ENCODE measurements around the gene COL25A1.

The COL25A1 gene

DNA sequence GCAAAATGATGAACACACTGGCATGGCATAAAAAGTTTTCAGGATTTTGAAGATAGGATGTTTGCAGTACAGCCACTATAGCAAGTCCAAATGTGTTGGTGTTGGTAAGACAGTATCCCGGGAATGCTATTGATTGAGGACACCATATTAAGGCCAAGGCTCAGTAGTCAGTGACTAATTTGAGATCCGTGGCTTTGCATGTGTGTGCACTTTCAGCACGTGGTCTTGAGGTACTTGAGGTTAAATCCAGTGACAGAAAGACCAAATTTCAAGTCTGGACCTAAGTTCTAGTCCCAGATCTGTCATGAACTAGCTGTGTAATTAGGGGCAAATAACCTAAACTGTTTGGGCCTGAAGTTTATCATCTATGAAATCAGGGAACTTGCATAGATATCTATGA, 463.1 kb downstream of the COL25A1 start:
- DNase-seq, result no peak

DNA sequence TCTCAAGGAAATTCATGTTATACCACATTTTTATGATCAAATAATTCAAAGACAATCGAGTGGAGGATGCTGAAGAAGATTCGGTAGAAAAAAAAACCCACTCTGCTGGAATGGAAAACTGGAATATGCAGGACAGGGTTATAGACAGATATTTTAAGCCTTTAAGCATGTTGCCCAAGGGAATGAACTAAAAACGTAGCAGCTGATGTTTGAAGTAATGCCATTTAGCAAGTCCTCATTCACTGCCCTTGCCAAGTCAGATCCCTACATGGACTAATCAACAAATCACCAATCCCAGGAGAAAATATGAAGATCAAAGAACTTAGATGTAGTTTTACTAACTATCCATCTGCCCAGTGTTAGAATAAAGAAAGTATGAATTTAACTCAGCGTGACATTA, 464.0 kb downstream of the COL25A1 start:
- no peak for DNase-seq

DNA sequence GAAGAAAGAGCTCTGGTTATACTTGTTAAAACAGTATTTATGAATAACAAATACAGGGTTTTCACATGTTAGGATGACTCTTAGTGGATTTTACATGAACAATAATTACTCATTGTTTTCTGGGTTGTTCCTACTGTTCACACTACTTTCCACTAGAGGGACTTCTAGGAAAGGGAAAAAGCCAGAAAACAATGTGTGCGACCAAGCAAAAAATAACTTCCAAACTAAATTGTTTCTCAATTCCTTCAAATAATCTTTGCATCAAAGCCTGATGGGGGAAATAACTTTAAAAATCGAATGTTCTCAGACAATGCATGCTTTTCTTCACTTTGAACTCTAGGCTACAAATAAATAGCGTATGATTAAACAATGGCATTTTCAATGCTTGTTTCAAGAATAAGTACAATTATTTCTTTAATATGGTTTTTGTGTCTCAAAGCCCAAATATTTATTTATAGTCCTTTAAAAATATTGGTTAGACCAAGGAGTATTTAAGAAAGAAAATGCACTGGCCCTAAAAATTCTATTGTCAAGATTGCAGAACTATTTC, 467.5 kb downstream of the COL25A1 start:
- DNase-seq, result peak in 1 of 2 experiments; percentile 17

DNA sequence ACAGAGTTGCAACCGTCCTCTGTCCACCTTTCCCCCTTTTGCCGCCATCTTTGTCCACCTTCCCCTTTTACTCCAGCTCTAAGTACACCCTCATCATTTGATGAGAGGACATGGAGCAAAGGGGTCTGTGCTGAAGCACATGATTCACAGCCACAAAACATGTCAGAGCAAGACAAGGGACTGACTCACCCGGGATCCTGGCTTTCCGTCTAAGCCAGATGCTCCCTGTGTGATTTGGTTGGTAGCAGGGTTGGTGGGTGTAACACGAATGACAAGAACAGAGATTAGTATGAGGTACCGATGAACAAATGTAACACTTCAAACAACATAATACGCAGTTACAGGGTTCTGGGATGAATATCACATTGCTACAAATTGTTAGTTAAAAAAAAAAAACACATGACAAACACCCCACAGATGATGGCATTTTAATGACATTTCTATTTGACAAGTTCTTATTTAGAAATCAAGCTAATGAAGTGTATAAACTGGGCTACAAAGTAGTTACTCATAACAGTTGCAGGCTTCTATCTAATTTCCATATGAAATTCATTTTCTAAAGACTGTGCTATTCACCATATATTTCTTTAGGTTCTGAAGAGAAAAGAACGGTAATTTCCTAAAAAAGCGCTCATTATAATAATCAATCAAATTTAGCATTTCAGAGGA, 468.2 kb downstream of the COL25A1 start:
- DNase-seq, result no peak

DNA sequence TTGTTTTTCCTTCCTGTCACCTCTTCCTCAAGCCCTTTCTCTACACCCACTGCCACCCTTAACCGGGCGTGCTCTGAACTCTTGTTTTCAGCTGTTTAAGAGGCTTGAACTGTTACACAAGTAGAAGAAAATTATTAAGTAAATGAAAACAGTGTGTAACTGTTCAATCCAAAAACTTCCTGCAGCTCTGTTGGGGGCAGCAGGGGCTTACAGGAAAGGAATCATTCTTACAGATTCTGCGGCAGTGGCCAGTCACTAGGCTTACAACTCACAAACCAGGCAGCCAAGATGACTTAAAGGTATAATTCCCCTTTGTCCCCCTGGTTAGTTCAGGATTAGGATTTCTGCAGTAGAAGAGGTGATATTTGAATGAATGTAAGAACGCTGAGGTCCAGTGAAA, 469.4 kb downstream of the COL25A1 start:
- no peak for DNase-seq

DNA sequence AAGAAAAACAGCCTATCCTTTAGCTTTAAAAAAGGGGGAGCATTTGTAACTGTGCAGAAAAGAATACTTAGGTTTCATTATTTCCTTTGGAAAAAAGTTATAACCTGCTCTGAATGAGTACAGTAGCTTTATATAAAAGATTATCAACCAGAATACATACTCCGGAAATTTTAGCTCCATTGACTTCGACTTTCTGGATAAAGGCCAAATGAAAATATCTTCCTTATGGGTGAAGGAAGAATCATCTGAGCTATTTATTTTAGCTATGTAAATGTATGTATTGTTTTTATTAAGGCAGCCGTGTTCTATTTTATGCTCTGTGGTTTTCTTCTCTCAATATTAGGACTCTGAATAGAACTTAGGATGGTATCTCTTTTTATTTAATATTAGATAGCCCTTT, 470.6 kb downstream of the COL25A1 start:
- no peak for DNase-seq

DNA sequence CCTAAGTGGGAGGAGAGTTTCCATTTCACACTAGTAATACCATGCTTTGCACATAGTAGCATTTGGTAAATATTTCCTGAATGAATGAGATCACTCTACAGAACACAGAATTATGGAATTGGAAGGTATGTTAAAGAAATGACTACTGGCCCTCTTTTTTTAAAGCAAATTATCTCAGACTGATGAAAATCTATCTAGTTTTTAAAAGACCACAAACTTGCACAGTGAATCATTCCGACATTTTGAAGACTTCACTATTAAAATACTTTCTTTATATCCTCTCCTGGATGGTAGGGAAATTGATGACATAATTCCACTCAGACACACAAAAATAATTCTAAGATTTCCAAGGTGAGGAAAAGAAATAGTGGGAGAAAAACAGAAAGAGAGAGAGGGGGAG, 471.2 kb downstream of the COL25A1 start:
- no peak for DNase-seq

DNA sequence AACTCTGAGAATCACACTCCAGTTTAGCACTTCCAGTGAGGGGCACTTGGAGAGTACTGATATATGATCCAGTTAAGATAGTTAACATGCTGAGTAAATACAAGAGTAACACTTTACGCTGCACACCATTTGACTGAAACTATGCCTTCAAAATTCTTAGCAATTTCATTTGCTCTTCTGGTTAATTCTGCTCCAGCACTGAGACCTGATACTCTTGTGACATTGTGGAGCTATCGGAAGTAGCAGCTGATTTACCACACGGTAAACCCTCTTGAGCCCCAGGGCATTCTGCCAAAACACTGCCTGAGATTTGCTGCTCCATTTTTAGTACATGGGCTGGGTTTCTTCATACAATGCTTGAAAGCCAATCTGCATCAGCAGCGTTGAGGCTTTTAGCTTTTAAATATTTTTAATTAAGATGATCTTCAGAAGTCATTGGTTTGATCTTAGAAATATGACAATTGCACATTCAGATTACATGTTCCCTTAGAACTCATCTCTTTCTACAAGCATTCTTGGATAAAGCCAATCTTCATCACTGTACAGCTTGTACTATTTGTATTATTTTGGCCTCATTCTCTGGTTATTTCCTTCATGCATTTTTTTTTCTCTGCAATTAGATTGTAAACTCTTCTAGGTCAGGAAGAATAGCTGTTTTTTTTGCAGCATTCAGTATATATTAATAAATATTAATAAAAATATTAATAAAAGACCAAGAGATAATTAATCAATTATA, 471.8 kb downstream of the COL25A1 start:
- DNase-seq, result peak in 1 of 2 experiments; percentile 1

DNA sequence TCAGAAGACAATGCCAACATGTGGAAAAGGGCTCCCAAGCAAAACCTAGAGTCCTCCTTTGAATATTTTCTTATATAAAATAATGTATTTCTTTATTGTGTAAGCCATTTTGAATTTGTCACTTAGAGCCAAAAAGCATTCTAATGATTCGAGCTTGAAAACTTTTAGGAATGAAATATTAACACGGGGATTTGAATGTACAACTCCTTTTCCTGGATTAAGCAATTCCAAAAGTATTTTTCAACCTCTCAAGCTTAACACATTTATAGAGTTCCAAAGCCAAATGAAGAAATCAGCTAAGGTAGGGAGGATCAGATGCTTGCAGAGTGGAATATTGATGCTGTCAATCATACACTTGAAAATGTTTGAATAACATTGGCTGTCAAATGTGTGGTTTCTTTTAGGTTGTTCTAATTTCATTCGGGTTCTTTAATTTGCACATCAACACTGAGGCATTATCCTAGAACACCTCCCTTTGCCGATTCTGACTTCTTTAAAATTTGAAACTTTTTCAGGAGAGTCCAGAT, 472.4 kb downstream of the COL25A1 start:
- no peak for DNase-seq

DNA sequence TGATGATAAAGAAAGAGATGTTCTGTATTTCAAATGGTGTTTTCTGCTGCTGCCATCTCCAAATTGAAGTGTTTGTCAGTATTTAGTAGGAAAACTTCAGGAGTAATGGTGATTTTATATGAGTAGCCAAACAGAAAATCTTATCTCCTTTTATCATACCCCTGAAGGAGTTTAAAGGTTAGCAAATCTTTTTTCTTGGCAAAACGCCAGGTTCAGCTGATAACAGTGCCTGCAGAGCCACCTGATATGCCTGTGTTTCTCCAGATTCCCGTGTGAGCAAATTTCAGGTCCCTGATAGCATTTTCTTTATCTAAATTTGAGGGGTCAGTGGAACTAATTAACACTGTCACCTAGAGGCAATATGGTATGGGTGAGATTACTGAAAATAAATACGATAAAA, 473.8 kb downstream of the COL25A1 start:
- no peak for DNase-seq

DNA sequence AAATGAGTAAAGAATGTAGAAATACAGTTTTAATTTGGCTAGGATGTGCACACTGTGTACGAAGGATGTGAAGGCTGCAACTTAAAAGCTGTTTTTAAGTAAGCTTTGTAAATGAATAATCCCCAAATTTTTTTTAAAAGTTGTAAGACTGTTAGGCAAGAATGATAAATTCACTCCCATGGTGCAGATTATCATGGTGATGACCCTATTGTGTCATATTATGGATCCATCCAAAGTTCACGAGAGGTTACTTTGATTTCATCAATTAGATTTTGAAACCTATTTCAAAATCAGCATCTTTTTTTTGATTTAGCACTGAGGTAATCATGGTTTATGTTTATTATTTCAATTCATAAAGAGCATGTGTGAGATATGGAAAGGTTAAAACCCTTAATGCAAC, 476.7 kb downstream of the COL25A1 start:
- DNase-seq, result no peak

DNA sequence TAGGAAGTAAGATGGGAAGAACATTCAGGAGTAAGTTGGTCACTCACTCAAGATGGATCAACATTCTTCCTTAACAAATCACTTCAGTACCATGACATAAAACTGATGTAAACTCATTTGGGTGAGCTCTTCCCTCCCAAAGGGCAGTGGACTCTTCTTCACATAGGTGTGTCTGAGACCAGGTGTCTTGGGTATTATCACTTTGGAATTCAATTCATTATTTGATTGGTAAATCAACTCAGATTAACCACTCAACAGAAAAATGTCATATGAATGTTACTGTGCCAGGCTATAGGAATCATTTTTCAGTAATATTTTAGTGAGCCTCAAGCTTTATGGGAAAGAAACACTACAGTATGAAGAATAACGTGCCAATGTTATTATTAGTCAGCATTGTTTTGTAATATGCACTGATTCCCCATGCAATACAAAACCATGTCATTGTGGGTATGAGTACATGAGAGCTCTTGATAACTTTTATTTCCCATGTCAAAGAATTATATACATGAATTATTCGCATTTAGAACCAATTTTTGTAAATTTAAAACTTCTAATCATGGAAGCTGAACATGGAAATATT, 481.0 kb downstream of the COL25A1 start:
- DNase-seq, result no peak

DNA sequence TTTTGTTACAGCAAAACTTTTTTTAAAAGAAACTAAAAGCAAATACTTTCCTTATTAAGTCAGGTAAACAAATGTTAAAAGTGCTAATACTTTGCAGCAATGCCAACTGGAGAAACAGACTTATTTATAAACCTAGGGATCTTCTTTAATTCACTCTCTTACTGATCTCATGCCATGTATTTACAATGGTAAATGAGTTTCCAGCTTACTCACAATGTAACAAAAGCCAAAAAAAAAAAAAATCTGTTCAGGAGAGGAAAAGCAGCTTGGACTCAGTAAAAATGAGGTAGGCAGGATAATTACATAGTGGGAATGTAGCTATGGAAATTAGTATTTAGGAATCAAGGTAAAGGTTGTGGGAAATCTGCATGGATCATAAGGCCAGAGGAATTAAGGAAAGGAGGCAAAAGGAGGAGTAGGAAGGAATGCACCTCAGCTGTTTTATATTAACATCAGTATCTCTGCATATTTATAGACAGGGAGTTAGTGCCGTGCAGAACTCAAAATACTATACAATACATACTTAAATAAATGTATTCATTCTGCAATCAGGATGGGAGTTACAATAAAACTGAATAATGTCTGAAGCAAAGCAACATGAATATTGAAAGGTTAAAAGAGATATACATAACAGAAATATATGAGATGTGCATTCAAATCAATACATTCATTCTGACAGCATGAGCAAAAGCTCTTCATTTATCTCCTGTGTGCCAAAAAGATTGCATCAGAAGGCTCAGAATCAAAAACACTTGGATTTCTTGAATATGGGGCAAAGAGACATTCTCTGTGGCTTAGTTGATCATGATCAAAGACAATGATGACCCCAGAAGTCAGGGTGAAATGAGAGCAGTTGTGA, 481.7 kb downstream of the COL25A1 start:
- no peak for DNase-seq

DNA sequence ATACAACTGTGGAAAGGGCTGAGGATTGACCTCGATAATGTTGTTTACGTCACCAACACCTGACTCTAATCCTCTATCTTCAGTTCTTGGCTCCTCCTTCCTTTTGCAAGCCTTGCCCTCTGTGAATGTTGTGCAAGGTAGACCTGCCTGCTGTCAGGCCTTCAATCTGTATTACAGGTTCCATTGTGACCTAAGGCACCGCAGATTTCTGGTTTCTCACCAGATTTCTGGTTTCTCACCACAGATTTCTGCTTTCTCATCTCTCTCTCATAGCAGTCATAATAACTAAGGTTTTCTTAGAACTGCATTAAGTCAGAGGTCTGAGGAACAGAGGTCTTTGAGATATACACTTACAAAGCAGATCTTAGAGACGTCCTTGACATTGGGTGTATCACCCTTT, 488.1 kb downstream of the COL25A1 start:
- DNase-seq, result no peak

DNA sequence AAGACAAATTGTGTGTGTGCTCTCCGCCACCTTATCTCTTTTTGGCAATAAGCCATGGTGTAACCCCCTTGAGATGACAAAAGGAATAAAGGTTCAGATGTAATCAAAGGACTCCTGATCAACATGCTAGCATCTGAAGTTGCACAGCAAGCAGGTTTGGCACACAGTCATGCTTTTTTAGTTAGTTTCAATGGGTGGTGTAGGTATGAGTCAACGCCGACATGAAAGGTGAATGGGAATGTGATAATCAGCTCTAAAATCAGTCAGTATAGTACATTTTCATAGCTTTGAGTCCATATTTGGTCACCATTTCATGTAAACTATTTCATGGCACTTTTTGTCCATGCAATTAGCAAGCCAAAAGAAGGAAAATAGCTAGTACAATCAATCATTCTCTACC, 489.2 kb downstream of the COL25A1 start:
- DNase-seq, result no peak

DNA sequence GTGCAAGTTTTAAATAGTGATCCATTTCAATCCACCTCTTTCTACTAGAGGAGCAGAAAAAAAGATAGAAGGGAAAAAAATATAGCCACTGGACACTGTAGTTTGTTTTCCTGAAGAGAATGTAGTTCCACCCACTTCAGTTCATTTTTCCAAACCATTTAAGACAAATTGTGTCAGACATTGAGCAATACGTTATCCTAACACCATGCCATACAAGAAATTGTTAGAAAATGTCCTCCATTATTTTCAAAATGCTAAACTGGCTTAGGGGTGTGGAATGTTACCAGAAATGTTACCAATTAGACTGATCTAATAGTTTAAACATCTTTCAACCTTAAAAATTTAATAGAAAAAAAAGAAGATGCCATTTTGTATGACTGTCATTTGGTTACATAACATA, 491.0 kb downstream of the COL25A1 start:
- no peak for DNase-seq

DNA sequence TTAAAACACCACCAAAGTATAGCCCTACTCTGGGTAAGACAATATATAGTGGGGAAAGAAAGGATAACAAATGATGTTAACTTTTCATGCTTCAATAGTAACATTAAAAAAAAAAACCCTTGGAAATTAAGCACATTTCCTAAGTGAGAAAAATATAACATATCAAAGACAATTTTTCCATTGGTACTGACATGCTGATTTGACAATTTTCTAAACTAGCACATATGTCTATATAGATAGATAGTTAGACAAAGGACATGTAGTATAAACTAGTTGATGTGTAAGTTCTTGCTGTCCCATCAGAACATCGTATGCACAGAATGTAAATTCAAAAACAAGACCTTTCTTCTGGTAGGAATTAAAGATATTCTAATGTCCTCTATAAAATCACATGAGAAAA, 492.4 kb downstream of the COL25A1 start:
- no peak for DNase-seq

DNA sequence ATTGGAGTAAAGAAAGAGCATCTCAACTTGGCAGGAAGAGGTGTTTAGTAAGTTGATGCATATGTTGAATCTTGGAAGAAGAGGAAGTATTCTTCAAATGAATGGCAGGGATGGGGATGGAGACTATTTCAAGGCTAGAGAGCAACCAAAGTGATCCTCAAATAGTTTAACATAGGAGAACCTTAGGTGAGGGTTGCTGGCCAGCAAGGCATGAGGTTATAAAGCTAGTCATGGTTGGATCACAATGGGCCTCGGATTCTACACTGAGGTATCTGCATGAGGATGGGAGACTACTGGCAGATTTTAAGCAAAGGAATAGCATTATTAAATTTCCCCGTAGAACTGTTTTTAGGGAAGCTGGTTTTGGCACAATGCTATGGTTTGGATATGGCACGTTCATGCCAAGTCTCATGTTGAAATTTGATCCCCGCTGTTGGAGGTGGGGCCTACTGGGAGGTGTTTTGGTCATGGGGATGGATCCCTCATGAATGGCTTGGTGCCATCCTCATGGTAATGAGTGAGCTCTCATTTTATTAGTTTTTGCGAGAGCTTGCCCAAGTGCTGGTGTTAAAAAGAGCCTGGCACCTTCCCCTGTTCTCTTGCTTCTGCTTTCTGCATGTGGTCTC, 497.7 kb downstream of the COL25A1 start:
- DNase-seq, result no peak

DNA sequence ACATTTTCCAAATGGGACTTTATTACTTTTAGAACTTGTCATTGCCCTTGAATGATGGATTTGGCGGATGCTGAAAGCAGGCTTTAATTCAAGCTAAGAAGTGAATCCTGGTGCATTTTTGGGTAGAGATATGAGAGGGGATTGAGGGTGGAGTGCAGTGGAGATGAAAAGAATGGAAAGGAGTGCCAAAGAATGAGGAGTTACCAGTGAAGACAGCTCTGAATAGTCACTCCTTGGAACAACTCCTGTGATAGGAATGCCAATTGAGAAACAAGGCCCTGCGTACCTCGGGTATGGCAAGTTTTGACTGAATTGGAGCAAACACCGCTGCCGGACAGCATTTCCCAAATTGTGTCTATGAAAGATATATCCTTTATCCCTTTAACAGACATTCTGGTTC, 503.2 kb downstream of the COL25A1 start:
- no peak for DNase-seq

DNA sequence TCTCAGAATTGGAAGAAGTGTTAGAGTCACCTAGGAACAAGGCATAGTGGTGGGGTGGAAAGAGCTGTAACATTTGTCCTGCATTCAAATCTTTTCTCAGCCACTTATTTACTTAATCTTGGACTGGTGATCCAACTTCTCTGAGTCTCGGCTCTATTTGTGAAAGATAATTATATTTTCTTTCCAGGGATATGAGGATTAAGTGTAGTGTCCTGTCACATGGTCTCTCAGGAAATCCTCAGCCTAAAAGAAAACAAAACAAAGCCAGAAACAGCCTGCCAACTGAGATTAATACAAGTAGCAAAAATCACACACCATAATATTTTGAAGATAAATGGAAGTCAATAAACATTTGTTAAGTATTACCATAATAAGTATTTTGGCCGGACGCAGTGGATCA, 506.3 kb downstream of the COL25A1 start:
- no peak for DNase-seq

DNA sequence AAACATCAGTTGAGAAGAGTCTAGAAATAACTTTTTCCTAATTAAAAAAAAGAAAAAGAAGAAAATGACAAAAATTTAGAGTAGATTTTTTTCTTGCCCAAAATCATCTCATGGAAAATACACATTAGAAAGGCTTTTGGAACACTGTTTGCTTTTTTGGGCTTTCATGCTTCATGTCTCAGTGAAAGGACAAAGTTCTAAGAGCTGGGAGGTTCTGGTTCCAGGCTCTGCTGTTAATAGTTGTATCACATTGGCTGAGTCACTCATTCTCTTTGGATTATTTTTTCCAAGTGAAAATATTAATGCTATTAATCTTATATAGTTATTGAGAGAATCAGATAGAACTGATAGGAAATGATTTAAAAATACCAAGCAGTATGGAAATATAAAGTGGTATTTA, 506.7 kb downstream of the COL25A1 start:
- no peak for DNase-seq

DNA sequence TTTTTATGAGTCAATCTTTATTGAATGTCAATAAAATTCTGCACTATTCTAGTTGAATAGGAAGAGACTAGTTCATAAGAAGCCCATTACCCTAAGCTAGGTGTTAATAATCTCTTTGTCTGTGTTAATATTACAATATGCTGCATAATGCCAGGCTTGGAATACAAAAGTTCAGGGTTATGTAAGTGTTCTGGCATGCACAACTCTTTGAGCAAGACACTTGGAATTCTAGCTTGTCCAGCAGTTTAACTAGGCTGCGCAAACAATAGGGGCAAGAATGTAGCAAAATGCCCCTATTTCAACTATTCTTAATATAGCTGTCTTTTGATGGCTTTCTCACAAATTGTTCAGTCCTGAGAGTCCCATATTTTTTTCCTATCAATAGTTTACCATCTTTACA, 508.3 kb downstream of the COL25A1 start:
- DNase-seq, result no peak
